ENCODE results near the gene ZCCHC9.

GRCh38 chr5:81252904-81253303 is 48.5 kb upstream of the ZCCHC9 start:
- TF ChIP-seq POLR2A (IDR thresholded peaks at IDR 0.05) (no peak), CTCF (IDR thresholded peaks at IDR 0.05) (no peak)

Data from lower leg skin (tissue), 3 donors.